DLD1 (cell line): ENCODE data around the gene MED14.
"Not testable (repeated sequence)": the region's sequence is repeated elsewhere in the genome, so short reads cannot be mapped to it uniquely, and the experiment has no call there.

Experiments
- in situ Hi-C: cut with HindIII; loops from 2 replicates; pipeline ENCODE4 v1.10.0; 2017; ENCODE audit warnings: low sequenced_read_pairs

The MED14 gene

DNA sequence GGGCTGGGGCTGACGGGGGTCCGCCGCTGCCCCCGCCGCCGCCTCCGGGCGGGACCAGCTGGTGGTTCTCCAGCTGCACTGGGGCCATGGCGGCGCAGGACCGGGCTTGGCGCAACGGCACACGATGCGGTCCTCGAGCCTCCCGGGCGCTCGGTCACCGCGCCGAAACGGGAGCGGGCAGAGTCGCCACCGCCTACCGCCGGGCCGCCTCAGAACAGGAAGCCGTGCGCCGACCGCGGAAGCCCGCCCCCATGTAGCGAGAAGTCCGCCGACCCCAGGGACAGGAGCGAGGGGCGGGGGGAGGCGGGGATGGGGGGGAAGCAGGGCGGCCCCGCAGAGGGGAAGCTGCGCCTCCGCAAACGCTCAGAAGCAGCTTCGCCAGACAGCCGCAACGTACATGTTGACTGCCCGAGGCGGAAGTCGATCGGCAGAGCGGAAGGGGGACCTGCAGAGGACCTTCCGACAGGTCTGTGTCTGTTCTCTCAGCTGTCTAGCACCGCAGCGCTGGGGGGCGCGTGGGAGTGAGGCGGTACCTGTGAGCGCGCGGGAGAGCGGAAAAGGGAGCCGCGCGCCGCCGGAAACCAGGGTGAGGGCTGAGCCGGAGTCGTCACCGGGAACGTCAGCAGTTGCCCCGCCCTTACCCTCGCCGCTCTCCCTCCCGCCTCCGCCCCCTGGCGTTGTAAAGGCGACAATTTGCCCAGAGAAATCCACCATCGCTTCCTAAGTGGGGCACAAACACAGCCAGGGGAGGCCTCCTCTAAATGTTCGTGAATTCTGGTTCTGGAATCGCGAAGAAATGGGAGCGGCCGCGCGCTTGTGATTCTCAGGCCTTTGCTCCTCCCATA, at the start of gene MED14:
TSS of gene MED14 (minus strand) at position 218 of the 845 bp plus-strand sequence. CDS start at position 88, 130 bp downstream.
- in situ Hi-C loops, result no loop called here

DNA sequence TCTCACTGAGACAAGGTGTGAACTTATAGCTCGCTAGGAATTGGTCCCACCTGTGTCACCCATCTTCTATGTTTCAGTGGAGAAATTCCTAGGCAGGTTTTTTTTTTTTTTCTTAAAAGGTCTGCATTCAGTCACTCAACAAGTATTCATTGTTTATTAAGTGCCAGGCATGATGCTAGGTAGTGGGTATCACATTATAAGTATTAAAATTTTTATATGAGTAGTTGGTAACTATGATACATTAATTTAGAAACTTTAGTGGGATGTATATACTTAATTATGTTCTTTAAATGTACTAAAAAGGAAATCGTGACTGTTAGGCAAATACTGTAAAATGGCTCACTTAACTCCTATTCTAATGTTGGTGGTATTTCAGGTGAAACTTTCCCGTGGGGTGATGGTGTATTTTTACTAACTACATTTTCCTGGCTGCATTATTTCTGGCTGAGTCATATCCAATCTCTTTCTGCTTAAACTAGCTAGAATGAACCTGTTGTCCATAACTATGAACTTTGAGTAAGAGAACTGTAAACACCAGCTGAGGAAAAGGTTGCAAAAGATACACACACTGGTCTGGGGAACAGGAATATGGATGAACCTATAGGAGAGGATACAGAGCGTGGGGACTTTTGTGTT, 49.3 kb upstream of the MED14 start:
- in situ Hi-C loops, result no loop called here

DNA sequence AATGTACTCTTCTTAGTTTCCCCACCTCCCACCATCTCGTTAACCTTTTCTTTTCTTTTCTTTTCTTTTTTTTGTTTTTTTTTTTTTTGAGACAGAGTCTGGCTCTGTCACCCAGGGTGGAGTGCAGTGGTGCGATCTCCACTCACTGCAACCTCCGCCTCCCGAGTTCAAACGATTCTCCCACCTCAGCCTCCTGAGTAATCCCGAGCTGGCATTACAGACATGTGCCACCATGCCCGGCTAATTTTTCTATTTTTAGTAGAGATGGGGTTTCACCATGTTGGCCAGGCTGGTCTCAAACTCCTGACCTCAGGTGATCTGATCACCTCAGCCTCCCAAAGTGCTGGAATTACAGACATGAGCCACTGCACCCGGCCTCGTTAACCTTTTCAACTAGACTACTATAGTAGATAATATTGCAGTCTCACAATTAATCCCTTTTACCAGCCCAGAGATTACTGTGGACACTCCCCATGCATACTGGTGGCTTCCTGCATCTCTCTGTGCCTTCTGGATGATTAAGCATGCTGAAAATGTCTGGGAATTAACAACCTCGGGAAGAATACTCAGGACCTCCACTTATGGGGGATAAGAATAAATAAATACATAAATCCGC, 47.4 kb upstream of the MED14 start:
- in situ Hi-C loops, result not testable (repeated sequence)

- in situ Hi-C loops, result no loop called here
Measured at GRCh38 chrX:40780951-40781350, 45.6 kb upstream of the MED14 start.

DNA sequence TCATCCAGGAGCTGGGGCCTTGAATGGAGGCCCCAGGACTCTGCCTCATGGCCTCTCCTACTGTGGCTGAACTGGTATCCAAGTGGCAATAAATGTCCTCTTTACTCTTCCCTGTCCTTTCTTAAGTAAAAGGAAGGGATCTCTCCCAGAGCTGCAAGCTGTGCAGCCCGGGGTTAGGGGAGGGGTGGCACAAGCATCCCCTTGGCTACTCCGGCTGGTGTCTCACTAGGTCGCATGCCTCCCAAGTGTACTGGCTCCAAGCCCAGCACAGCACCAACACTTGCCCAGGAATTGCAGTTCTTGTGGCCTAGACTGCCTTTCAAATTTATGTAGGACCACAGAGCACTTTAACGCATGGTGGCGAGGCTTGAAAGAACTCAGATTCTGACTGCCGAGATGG, 44.7 kb upstream of the MED14 start:
- in situ Hi-C loops, result no loop called here

DNA sequence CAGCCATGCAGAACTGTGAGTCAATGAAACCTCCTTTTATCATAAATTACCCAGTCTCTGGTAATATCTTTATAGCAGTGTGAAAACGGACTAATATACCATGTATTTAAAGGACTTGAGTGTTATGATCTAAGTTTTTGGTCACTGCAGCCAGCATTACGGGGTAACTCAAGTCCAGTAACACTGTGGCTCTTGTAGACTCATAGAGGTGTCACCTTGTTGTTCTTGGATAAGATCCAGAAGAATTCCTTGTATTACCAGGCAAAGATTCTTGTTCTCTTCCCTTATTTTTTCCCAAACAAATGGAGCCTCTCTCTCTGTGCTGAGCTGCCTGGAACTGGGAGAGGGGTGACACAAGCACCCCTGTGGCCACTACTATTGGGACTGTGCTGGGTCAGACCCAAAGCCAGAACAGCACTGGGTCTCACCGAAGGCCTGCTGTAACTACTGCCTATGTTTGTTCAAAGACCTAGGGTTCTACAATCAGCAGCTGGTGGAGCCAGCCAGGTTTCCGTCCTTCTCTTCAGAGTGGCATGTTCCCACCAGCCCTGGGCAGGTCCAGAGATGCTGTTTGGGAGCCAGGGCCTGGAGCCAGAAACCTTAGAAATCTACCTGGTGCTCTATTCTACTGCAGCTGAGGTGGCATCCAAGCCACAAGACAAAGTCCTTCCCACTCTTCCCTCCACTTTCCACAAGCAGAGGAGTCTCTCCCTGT, 43.7 kb upstream of the MED14 start:
- in situ Hi-C loops, result no loop called here

DNA sequence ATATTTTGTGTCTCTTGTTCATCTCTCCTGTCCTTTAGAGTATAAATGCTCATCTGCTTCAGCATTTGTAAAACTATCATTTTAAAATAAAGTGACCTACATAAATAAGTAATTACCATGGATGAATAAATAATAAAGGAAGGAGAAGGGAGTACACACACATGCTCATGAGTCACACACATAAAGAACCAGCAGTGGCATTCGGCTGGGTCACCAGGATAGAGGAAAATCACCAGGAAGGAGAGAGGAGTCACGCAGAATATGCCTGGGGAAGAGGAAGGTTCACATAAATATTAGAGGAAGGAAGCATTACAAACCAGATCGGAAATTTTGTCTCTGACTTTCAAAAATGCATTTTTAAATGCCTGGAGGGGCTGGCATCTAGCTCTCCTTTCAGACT, 38.5 kb upstream of the MED14 start:
- in situ Hi-C loops, result no loop called here

- in situ Hi-C loops, result no loop called here
Measured at GRCh38 chrX:40773188-40773587, 37.8 kb upstream of the MED14 start.

DNA sequence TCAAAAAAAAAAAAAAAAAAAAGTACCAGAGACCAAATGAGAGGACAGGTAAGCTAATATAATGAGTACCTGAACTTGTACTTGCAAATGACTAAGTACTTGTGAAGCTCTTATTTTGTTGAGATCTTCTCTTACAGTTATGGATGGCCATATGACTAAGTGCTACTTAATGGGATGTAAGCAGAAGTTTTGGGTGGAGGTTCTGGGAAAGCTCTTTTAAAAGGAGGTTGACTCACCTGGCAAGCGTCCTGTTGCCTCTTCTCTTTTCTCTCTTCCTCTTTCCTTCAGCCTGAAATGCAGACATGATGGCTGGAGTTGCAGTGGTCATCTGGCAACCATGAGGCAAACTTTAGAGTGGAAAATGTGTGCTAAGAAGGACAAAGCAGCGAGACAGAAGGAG, 36.9 kb upstream of the MED14 start:
- in situ Hi-C loops, result no loop called here

DNA sequence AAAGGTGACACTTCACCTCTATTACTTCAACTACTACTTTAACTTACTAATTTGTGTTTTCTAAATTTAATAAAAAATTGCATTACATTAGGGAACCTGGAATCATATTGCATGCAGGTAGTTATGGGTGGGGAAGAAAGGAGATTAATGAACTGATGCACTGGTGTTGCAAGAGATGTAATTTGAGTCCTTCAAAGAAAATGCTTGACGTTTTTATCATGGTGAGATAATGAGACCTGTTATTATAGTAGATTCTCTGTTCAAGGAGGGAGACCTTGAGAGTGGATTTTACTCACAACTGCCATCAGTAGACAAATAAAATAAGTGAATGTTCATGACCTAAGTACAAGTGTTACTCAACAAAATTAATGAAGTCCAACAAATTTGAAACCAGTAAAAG, 26.4 kb upstream of the MED14 start:
- in situ Hi-C loops, result no loop called here

DNA sequence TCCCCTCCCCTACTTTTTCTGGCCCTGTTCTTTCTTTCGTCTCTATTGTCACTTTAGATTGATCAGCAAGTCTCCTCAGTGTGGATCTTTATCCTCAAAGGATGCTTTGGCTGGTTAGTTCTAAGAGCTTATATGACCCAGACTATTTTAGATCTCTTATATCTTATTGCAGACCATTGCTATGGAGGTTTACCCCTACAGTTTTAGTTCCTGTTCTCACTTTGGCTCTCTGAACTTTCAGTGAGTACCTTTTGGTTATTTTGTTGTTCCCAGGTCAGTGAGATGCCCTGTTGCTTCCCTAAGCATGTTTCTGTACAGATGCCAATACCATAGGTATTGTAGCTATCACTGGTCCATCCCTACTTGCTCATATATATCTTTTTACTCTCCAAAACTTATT, 24.0 kb upstream of the MED14 start:
- in situ Hi-C loops, result no loop called here

- in situ Hi-C loops, result no loop called here
Measured at GRCh38 chrX:40757058-40757457, 21.7 kb upstream of the MED14 start.

DNA sequence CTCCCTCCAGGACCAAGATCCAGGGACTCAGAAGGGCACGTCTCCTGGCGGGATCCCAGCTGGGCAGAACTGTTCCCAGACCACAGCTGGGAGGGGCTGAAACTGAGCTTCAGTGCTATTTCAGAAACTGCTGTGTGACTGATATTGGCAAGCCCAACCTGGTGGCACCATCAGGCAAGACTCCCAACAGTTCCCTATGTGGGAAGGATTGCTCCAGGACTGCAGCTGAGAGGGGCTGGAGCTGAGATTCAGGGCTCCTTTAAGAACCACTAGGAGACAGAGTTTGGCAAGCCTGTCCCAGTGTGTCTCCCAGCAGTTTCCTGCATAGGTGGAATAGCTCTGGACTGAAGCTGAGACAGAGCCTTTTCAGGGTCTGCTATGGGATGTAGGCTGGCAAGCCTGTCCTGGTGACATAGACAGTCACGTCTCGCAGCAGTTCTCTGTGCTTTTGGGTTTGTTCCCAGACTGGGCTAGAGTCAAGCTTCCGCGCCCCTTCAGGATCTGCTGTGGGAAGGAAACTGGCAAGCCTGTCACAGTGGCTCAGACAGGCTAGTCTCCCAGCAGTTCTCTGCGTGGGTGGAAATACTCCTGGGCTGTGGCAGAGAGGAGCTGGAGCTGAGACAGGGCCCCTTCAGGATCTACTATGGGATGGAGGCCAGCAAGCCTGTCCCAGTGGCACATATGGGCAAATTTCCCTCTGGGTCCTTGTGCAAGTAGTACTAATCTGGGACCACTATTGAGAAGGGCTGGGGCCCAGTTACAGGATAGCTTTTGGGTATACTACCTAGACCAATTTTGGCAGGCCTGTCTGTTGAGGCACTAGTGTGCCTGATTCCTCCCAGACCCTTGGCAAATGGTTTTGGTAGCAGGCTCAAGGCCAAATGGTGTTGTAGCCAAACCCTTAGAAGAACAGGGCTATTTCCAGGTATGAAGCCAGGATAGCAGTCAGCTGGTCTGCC, 20.2 kb upstream of the MED14 start:
- in situ Hi-C loops, result no loop called here

GRCh38 chrX:40749681-40750494, 14.5 kb upstream of the MED14 start:
- in situ Hi-C loops, result no loop called here

DNA sequence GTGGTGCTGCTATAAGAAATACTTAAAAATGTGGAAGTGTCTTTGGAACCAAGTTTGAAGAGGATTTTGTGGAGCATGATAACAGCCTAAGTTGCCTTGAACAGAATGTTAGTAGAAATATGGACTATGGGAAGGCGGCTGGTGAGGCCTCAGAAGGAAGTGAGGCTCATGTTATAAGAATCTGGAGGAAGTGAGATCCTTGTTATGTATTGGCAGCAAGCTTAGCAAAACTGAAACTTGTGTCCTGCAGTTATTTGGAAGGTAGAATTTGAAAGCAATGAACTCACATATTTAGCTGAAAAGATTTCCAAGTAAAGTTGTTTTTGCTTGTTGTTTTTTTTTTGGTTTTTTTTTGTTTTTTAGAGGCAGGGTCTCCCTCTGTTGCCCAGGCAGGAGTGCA, 13.6 kb upstream of the MED14 start:
- in situ Hi-C loops, result no loop called here

- in situ Hi-C loops, result no loop called here
Measured at GRCh38 chrX:40746521-40746920, 11.2 kb upstream of the MED14 start.

DNA sequence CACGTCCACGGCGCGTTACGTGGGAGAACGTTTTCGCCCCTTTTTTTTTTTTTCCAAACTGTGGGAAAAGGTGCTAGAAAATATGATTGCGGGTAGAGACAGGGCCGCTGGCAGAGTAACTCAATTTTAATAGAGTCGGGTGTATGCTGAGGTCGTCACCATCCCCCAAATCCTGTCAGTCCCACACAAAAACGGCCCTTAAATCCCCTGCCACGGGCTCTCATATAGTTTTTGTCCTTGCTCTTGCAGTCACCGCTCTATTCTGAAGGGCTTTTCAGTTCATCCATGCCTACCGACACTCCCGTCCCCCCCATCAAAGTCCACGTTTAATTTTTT, 796 bp upstream of the MED14 start:
- in situ Hi-C loops, result no loop called here

DNA sequence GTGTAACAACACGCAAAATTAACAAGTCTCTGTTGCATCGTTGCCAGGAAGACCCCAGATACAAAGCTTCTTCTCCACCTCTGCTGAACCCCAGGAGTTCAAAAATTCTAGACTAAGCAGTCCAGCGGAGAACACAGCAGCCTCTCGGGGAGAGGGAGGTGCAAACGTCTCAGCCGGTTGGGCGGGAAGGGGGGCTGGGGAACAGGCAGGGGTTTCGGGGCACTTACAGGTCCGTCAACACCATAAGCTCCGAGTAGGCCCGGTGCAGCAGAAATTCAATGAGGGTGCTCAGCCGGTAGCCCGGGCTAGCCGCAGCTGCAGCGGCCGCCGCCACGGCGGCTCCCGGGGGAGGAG, 394 bp downstream of the MED14 start:
- in situ Hi-C loops, result no loop called here

- in situ Hi-C loops, result no loop called here
Measured at GRCh38 chrX:40733706-40734105, 1.6 kb downstream of the MED14 start.

DNA sequence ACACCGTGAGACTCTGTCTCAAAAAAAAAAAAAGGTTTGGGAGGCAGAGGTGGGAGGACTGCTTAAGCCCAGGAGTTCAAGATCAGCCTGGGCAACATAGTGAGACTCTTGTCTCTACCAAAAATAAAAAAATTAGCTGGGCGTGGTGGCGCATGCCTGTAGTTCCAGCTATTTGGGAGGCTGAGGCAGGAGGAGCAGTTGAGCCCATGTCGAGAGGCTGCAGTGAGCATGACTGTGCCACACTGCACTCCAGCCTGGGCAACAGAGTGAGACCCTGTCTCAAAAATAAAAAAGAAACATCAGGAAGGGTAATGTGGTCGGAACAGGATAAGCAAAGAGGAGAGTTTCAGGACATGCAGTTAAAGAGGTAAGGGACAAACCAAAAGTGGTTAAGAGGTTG, 2.8 kb downstream of the MED14 start:
- in situ Hi-C loops, result not testable (repeated sequence)
